Activated CD4-positive, alpha-beta T cell treated with anti-CD3 and anti-CD28 coated beads, Interleukin-2, amount 10 ng/mL, durations not matched to agents 7 days and 5 days (primary cell): ENCODE measurements around the gene PSMA7. TPM values are rescaled to one million over a fixed set of nuclear protein-coding genes. Genes with fewer than 3 reads are reported as not detected.

Experiments
- CTCF ChIA-PET: fragments of 350-600 bp; sonication (Branson Sonifier 250); formaldehyde crosslinking; loops from one replicate; lab custom pipeline; 2021; ENCODE audit warnings: antibody characterized with exemption; lab: Charles Lee
- POLR2A ChIA-PET: fragments of 350-600 bp; sonication (Branson Sonifier 250); formaldehyde crosslinking; loops from one replicate; lab custom pipeline; 2021; ENCODE audit warnings: antibody characterized with exemption; lab: Charles Lee
- DNase-seq: peaks from one replicate; pipeline ENCODE4 v3.0.0-alpha.2; 2020
- H3K27ac Mint-ChIP-seq: one replicate; pipeline ENCODE4 v1.8.0; 2021; ENCODE audit warnings: mild to moderate bottlenecking, moderate library complexity, mixed read lengths
- H3K27me3 Mint-ChIP-seq: one replicate; pipeline ENCODE4 v1.8.0; 2021; ENCODE audit warnings: mixed read lengths
- H3K36me3 Mint-ChIP-seq: one replicate; pipeline ENCODE4 v1.8.0; 2021; ENCODE audit warnings: low read depth, mixed read lengths
- H3K4me1 Mint-ChIP-seq: one replicate; pipeline ENCODE4 v1.8.0; 2021; ENCODE audit warnings: mixed read lengths
- H3K4me3 Mint-ChIP-seq: one replicate; pipeline ENCODE4 v1.8.0; 2021; ENCODE audit warnings: mild to moderate bottlenecking, moderate library complexity, mixed read lengths
- H3K9me3 Mint-ChIP-seq: one replicate; pipeline ENCODE4 v1.8.0; 2021; ENCODE audit warnings: mixed read lengths
- total RNA-seq, 2 experiments: library from RNA; stranded (reverse); gene quantifications; one replicate each; pipeline ENCODE4 v1.2.3, GENCODE V29; 2021

Gene PSMA7
- total RNA-seq, 2 experiments from 2014 or later, result 250 to 306 TPM

GRCh38 chr20:62146019-62146755 is 3.0 kb upstream of the PSMA7 start:
- ChIA-PET CTCF (no interaction called here), POLR2A (no interaction called here)
- no peaks in the 10 kb centered on the region for H3K27me3 Mint-ChIP-seq
- H3K4me3 Mint-ChIP-seq, result no peak overlapping the region
- H3K36me3 Mint-ChIP-seq, result peaks cover 5% of the 10 kb centered on the region
- no peak for DNase-seq
- H3K4me1 Mint-ChIP-seq, result peaks cover 37% of the 10 kb centered on the region
- H3K27ac Mint-ChIP-seq, result no peak overlapping the region
- no peaks in the 10 kb centered on the region for H3K9me3 Mint-ChIP-seq

GRCh38 chr20:62145688-62146018 is 2.5 kb upstream of the PSMA7 start:
- POLR2A ChIA-PET, result no interaction called here
- peaks cover 43% of the 10 kb centered on the region for H3K4me1 Mint-ChIP-seq

DNA sequence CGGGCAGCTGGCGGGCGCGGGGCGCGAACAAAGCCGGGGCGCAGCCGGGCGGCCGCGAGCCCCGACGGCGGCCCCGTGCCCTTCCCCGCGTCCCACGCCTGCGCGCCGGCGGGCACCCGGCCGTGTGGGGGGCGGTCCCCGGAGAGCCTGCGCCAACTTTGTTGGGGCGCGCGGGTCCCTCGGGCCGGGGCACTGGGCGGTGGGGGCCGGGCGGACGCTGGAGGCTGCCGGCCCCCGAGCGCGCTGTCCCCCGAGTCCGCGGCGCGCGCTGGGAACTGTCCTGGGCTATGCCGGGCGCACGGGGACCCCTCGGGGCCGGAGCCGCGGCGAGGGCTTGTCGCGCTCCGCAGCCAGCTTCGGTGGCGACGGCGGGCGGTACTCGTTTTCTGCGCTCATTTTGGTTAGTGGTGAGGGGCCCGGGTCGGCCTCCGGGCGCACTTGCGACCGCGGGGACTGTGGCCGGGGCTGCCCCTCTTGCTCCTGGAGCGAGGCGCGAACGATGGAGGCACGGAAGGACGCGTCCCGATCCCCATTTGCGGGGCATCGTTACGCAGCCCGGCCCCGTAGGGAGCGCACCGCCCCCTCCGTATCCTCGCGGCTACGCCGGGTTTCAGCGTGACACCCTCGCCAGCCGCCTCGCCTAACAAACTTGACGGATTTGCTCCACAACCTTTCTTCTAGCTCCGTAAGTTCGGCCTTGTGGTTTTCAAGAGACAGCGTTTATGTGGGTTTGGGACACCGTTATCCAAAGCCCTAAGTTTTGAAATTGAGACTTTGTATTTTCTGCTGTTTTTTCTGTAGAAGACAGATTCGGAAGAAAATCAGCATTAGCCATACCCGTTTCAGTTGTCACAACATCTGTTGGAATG is 997 bp upstream of the PSMA7 start:
- Mint-ChIP-seq H3K4me1 (peaks cover 54% of the 10 kb centered on the region), H3K27me3 (no peaks in the 10 kb centered on the region), H3K4me3 (peak overlapping the region; percentile 81), H3K27ac (peak overlapping the region; percentile 82), H3K9me3 (no peaks in the 10 kb centered on the region), H3K36me3 (peaks cover 20% of the 10 kb centered on the region)
- ChIA-PET POLR2A (no interaction called here), CTCF (no interaction called here)
- peak; percentile 60 for DNase-seq

More at GRCh38 chr20:62145688-62146018, 2.5 kb upstream of the PSMA7 start:
- no peak for DNase-seq
- no peak overlapping the region for H3K27ac Mint-ChIP-seq
- no peaks in the 10 kb centered on the region for H3K9me3 Mint-ChIP-seq
- H3K4me3 Mint-ChIP-seq, result peak overlapping the region; percentile 81
- peaks cover 8% of the 10 kb centered on the region for H3K36me3 Mint-ChIP-seq
- CTCF ChIA-PET, result no interaction called here
- no peaks in the 10 kb centered on the region for H3K27me3 Mint-ChIP-seq

DNA sequence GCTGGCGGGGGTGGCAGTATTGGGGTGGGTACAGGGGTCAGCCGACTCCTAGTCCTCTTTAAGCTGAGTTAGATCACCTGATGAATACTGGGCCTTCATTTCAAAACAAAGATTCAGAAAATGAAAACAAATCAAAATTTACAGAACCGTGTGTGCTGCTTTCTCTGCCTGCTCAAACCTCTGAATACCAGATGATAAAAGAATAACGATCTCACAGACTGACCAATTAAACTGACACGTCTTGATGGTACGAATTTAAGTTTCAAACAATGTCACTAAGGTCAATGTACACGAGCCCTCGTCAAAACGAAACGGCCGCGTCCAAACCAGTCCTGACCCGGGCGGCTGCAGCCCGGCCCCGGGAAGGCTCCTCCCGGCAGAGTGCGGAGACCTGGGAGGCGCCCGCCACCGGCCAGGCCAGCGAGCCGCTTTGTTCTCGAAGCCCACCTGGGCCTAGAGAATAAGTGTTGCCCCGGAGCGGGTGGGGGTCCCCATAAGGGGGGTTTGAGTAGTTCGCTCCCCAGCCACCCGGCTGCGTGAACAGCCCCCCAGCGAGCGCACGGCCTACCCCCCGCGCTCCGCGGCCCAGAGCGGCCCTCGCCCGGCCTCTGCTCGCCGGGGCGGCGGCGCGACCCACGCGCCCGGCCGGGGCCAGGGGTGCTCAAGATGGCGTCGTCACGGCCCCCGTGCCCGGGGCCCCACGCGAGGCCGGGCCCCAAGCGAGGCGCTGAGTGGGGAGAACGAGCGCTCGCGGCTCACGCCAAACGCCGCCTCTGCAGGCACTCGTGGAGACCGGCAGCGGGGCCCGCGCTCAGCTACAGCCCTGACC is 728 bp downstream of the PSMA7 start:
- H3K4me3 Mint-ChIP-seq, result peak overlapping the region; percentile 81
- ChIA-PET CTCF (interaction anchor here (0.5 to 1.4 kb wide), 4 partner anchors 16 to 163 kb away, joined by 3 read pairs; no protein-coding TSS in a partner anchor), POLR2A (interaction anchor here (0.6 to 0.9 kb wide), 2 partner anchors 20 to 113 kb away, joined by 3 to 13 read pairs; partner anchors contain the start of gene LSM14B)
- H3K27me3 Mint-ChIP-seq, result no peaks in the 10 kb centered on the region
- H3K9me3 Mint-ChIP-seq, result no peaks in the 10 kb centered on the region
- DNase-seq, result no peak
- H3K4me1 Mint-ChIP-seq, result peaks cover 62% of the 10 kb centered on the region
- peaks cover 38% of the 10 kb centered on the region for H3K36me3 Mint-ChIP-seq
- peak overlapping the region; percentile 92 for H3K27ac Mint-ChIP-seq

DNA sequence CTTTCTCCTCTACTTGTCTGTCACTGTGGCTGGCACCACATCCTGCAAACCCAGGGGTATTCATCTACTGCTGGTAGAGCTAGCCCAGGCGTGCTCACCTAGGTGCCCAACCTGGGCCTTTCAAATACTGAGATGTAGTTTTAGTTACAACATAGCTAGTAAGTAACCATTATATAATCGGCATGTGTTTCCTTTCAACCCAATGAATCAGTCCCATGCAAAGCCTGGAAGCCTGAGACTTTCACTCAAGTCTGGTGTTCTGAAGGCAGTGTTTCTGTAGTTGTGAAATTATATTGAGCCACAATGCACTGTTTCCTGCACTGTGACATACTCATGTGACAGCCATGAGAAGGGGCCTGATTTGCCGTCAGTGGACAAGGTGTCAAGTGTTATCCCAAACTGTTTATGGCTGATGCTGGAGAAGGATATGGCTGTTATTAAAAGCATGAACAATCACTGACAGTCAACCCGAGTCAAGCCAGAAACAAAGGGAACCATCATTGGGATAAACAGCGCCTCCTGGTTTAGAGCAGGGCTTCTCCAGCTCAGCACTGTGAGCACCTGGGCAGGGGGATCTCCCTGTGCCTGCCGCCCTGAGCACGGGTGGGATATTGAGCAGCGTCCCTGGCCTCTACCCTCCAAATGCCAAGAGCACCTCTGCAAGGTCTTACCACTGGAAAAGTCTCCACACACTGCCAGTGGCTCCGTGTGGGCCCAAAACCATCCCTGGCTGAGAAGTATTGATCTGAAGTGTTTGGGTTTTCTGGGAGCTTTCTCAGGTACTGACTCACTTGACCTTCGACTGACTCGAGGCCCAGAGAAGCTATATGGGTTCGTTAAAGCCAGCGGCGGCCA is 1.6 kb downstream of the PSMA7 start:
- Mint-ChIP-seq H3K27me3 (no peaks in the 10 kb centered on the region), H3K9me3 (no peaks in the 10 kb centered on the region), H3K36me3 (peaks cover 44% of the 10 kb centered on the region), H3K4me3 (peak overlapping the region; percentile 81), H3K4me1 (peaks cover 61% of the 10 kb centered on the region), H3K27ac (peak overlapping the region; percentile 92)
- DNase-seq, result peak; percentile 40
- POLR2A ChIA-PET, result interaction anchor here (0.6 kb wide), 1 partner anchor 112 kb away, joined by 13 read pairs; no protein-coding TSS in a partner anchor
- CTCF ChIA-PET, result interaction anchor here (0.5 to 1.4 kb wide), 3 partner anchors 15 to 130 kb away, joined by 3 read pairs; no protein-coding TSS in a partner anchor

DNA sequence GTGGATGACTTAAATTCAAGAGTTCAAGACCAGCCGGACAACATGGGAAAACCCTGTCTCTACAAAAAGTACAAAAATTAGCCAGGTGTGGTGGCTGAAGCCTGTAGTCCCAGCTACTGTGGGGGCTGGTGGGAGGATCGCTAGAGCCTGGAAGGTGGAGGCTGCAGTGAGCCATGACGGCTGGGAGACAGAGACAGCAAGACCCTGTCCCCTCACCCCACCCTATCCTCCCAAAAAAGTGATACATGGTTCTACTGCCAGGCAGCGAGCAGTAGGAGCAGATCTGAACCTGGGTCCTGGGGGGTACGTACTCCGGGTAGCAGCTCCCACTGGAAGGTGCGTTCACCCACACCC is 2.2 kb downstream of the PSMA7 start:
- ChIA-PET POLR2A (no interaction called here), CTCF (interaction anchor here (1.2 to 1.4 kb wide), 2 partner anchors 14 to 130 kb away, joined by 3 read pairs; no protein-coding TSS in a partner anchor)
- no peaks in the 10 kb centered on the region for H3K27me3 Mint-ChIP-seq
- peaks cover 50% of the 10 kb centered on the region for H3K36me3 Mint-ChIP-seq
- peaks cover 60% of the 10 kb centered on the region for H3K4me1 Mint-ChIP-seq
- H3K27ac Mint-ChIP-seq, result peak overlapping the region; percentile 92
- H3K4me3 Mint-ChIP-seq, result peak overlapping the region; percentile 81
- no peak for DNase-seq
- H3K9me3 Mint-ChIP-seq, result no peaks in the 10 kb centered on the region

GRCh38 chr20:62139636-62140035 is 3.6 kb downstream of the PSMA7 start:
- no peaks in the 10 kb centered on the region for H3K9me3 Mint-ChIP-seq
- H3K27ac Mint-ChIP-seq, result peak overlapping the region; percentile 92
- CTCF ChIA-PET, result no interaction called here
- no peak for DNase-seq
- H3K27me3 Mint-ChIP-seq, result no peaks in the 10 kb centered on the region
- no peak overlapping the region for H3K4me3 Mint-ChIP-seq
- H3K36me3 Mint-ChIP-seq, result peaks cover 57% of the 10 kb centered on the region
- POLR2A ChIA-PET, result no interaction called here
- H3K4me1 Mint-ChIP-seq, result peaks cover 46% of the 10 kb centered on the region

- peaks cover 46% of the 10 kb centered on the region for H3K4me1 Mint-ChIP-seq
- H3K36me3 Mint-ChIP-seq, result peaks cover 60% of the 10 kb centered on the region
- CTCF ChIA-PET, result interaction anchor here (0.6 kb wide), 1 partner anchor 114 kb away, joined by 4 read pairs; no protein-coding TSS in a partner anchor
These were observed 4.3 kb downstream of the PSMA7 start for GRCh38 chr20:62138912-62139311.

DNA sequence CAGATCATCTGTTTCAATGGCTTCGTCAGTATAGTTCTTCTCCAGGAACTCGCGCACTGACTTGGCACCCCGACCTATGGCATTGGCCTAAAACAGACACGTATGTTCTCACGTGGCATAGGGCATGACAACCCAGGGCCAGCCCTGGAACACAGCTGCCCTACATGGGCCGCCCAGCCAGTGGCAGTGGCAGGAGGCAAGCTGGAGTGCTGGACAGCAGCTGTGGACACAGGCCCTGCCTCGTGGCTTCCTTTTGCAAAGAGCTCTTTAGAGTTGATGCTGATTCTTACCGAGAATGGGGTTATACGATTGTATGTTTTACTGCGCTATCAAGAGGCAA is 5.0 kb downstream of the PSMA7 start:
- Mint-ChIP-seq H3K27ac (peak overlapping the region; percentile 33), H3K4me1 (peaks cover 51% of the 10 kb centered on the region), H3K27me3 (no peaks in the 10 kb centered on the region), H3K36me3 (peaks cover 67% of the 10 kb centered on the region), H3K4me3 (no peak overlapping the region), H3K9me3 (no peaks in the 10 kb centered on the region)
- ChIA-PET CTCF (interaction anchor here (0.6 kb wide), 1 partner anchor 113 kb away, joined by 4 read pairs; no protein-coding TSS in a partner anchor), POLR2A (interaction anchor here (0.6 kb wide), 1 partner anchor 77 kb away, joined by 3 read pairs; no protein-coding TSS in a partner anchor)
- no peak for DNase-seq

More at GRCh38 chr20:62138912-62139311, 4.3 kb downstream of the PSMA7 start:
- no peaks in the 10 kb centered on the region for H3K27me3 Mint-ChIP-seq
- H3K27ac Mint-ChIP-seq, result peak overlapping the region; percentile 54
- POLR2A ChIA-PET, result no interaction called here
- DNase-seq, result no peak
- no peaks in the 10 kb centered on the region for H3K9me3 Mint-ChIP-seq
- H3K4me3 Mint-ChIP-seq, result no peak overlapping the region

GRCh38 chr20:62137478-62138203 is 5.6 kb downstream of the PSMA7 start:
- ChIA-PET POLR2A (interaction anchor here (0.6 kb wide), 1 partner anchor 76 kb away, joined by 3 read pairs; no protein-coding TSS in a partner anchor), CTCF (interaction anchor here (2.0 kb wide), 1 partner anchor 127 kb away, joined by 9 read pairs; no protein-coding TSS in a partner anchor)
- Mint-ChIP-seq H3K4me1 (peaks cover 55% of the 10 kb centered on the region), H3K4me3 (no peak overlapping the region), H3K9me3 (no peaks in the 10 kb centered on the region), H3K27ac (peak overlapping the region; percentile 33), H3K36me3 (peaks cover 68% of the 10 kb centered on the region), H3K27me3 (no peaks in the 10 kb centered on the region)
- DNase-seq, result no peak

DNA sequence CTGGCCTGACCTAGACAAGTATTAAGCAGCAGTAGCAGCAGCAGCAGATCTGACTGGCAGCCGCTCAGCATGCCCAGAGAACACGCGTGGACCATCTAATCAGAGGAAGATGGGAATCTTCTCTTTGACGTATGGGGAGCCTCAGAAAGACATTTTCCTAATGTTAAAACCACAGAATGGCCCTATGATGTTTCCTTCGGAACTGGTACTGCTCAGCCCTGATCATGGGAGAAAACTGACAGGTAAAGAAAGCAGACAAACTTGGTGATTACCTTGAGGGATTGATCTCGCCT is 6.2 kb downstream of the PSMA7 start:
- H3K4me1 Mint-ChIP-seq, result peaks cover 56% of the 10 kb centered on the region

More for the DNA sequence above, 6.2 kb downstream of the PSMA7 start:
- H3K36me3 Mint-ChIP-seq, result peaks cover 73% of the 10 kb centered on the region
- H3K4me3 Mint-ChIP-seq, result no peak overlapping the region
- H3K9me3 Mint-ChIP-seq, result no peaks in the 10 kb centered on the region
- H3K27ac Mint-ChIP-seq, result peak overlapping the region; percentile 71
- no peaks in the 10 kb centered on the region for H3K27me3 Mint-ChIP-seq
- ChIA-PET POLR2A (no interaction called here), CTCF (interaction anchor here (2.0 kb wide), 1 partner anchor 126 kb away, joined by 9 read pairs; no protein-coding TSS in a partner anchor)
- no peak for DNase-seq
